HUES6 (cell line): ENCODE data around the gene NSMF.

ENCODE experiments used
- H3K27ac ChIP-seq: 2 replicates; pipeline ENCODE4 v1.7.0; 2013; ENCODE audit warnings: low read depth, mild to moderate bottlenecking, low read length, inconsistent platforms
- H3K27me3 ChIP-seq: 2 replicates; pipeline ENCODE4 v1.6.1; 2013; ENCODE audit warnings: low read length; ENCODE audit not compliant: control insufficient read depth, insufficient read depth
- H3K36me3 ChIP-seq: 2 replicates; pipeline ENCODE4 v1.6.1; 2013; ENCODE audit warnings: low read length; ENCODE audit not compliant: control insufficient read depth, insufficient read depth
- H3K4me1 ChIP-seq: 2 replicates; pipeline ENCODE4 v1.6.1; 2013; ENCODE audit warnings: low read length; ENCODE audit not compliant: control insufficient read depth, insufficient read depth
- H3K4me3 ChIP-seq: 2 replicates; pipeline ENCODE4 v1.5.1; 2013; ENCODE audit warnings: low read depth, low read length
- H3K9ac ChIP-seq: one replicate; pipeline ENCODE4 v1.6.1; 2013; ENCODE audit warnings: mild to moderate bottlenecking, low read length
- H3K9me3 ChIP-seq: 2 replicates; pipeline ENCODE4 v1.6.1; 2013; ENCODE audit warnings: low read depth, low read length; ENCODE audit not compliant: control insufficient read depth, insufficient read depth

The NSMF gene

GRCh38 chr9:137488906-137489305 lies 29.8 kb upstream of the NSMF start:
- no peaks in the 10 kb centered on the region for H3K9me3 ChIP-seq
- H3K4me1 ChIP-seq, result no peaks in the 10 kb centered on the region
- H3K36me3 ChIP-seq, result no peaks in the 10 kb centered on the region
- no peak overlapping the region for H3K27ac ChIP-seq
- H3K27me3 ChIP-seq, result no peaks in the 10 kb centered on the region
- no peak overlapping the region for H3K9ac ChIP-seq
- no peak overlapping the region for H3K4me3 ChIP-seq

DNA sequence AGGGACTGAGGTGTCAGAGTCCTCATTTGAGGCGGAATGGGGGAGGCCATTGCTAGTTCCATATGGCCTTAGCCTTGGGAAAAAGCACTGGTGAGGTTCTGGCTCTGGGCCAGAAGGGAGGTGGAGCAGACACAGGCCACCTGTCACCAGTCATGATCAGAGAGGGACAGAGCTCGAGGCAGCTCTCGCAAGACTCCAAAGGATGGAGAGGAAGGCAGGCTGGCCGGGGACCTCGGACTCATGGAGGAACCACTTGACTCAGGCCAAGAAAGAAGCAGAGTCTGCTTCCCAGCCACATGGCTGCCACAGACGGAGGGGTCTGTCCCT lies 29.2 kb upstream of the NSMF start:
- no peak overlapping the region for H3K9ac ChIP-seq
- no peak overlapping the region for H3K27ac ChIP-seq
- no peaks in the 10 kb centered on the region for H3K36me3 ChIP-seq
- no peaks in the 10 kb centered on the region for H3K9me3 ChIP-seq
- no peaks in the 10 kb centered on the region for H3K4me1 ChIP-seq
- H3K27me3 ChIP-seq, result no peaks in the 10 kb centered on the region
- H3K4me3 ChIP-seq, result no peak overlapping the region

- no peaks in the 10 kb centered on the region for H3K9me3 ChIP-seq
Observed at GRCh38 chr9:137487454-137488326, 28.6 kb upstream of the NSMF start.

GRCh38 chr9:137486545-137487453 lies 27.7 kb upstream of the NSMF start:
- Histone ChIP-seq H3K9ac (no peak overlapping the region), H3K27ac (no peak overlapping the region), H3K36me3 (no peaks in the 10 kb centered on the region), H3K9me3 (no peaks in the 10 kb centered on the region), H3K4me3 (no peak overlapping the region), H3K4me1 (no peaks in the 10 kb centered on the region), H3K27me3 (no peaks in the 10 kb centered on the region)

More at GRCh38 chr9:137487454-137488326, 28.6 kb upstream of the NSMF start:
- no peaks in the 10 kb centered on the region for H3K36me3 ChIP-seq
- H3K4me3 ChIP-seq, result no peak overlapping the region
- no peak overlapping the region for H3K27ac ChIP-seq
- H3K27me3 ChIP-seq, result no peaks in the 10 kb centered on the region
- H3K4me1 ChIP-seq, result no peaks in the 10 kb centered on the region
- H3K9ac ChIP-seq, result no peak overlapping the region

GRCh38 chr9:137486141-137486490 lies 27.0 kb upstream of the NSMF start:
- no peak overlapping the region for H3K4me3 ChIP-seq
- no peaks in the 10 kb centered on the region for H3K27me3 ChIP-seq
- H3K27ac ChIP-seq, result no peak overlapping the region
- H3K4me1 ChIP-seq, result no peaks in the 10 kb centered on the region
- no peak overlapping the region for H3K9ac ChIP-seq
- H3K9me3 ChIP-seq, result no peaks in the 10 kb centered on the region
- no peaks in the 10 kb centered on the region for H3K36me3 ChIP-seq

GRCh38 chr9:137485343-137486140 lies 26.4 kb upstream of the NSMF start:
- Histone ChIP-seq H3K36me3 (no peaks in the 10 kb centered on the region), H3K27ac (no peak overlapping the region), H3K27me3 (no peaks in the 10 kb centered on the region), H3K9ac (no peak overlapping the region), H3K4me1 (no peaks in the 10 kb centered on the region), H3K4me3 (no peak overlapping the region), H3K9me3 (no peaks in the 10 kb centered on the region)

- no peak overlapping the region for H3K27ac ChIP-seq
- H3K9ac ChIP-seq, result no peak overlapping the region
- H3K4me1 ChIP-seq, result no peaks in the 10 kb centered on the region
- no peaks in the 10 kb centered on the region for H3K27me3 ChIP-seq
- no peaks in the 10 kb centered on the region for H3K36me3 ChIP-seq
- no peak overlapping the region for H3K4me3 ChIP-seq
- no peaks in the 10 kb centered on the region for H3K9me3 ChIP-seq
Observed at GRCh38 chr9:137484551-137485315, 25.6 kb upstream of the NSMF start.

DNA sequence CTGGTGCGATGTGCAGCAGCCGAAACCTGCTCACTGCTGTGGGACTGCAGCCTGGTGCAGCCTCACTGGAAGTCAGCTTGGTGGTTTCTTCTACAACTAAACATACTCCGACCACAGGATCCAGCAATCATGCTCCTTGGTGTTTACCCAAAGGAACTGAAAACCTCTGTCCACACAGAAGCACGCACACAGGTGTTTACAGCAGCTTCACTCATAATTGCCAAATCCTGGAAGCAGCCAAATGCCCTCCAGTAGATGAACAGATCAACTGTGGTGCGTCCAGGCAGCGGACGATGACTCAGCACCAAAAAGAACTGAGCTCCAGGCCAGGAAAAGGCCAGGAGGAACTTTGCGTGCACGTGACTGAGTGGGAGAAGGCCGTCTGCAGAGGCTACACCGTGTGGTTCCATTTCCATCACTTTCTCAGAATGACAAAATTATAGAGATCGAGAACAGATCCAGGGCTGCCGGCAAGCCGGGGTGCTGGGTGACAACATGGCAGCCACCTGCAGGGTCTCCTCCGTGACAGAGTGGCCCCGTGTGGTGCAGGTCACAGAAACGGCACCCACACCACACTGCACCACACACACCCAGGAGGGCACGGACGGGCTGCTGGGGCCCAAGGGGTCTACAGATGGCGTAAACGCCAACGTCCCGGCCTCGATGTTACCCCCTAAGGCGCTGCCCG lies 23.1 kb upstream of the NSMF start:
- no peak overlapping the region for H3K27ac ChIP-seq
- no peaks in the 10 kb centered on the region for H3K9me3 ChIP-seq
- no peak overlapping the region for H3K9ac ChIP-seq
- H3K4me3 ChIP-seq, result no peak overlapping the region
- no peaks in the 10 kb centered on the region for H3K27me3 ChIP-seq
- no peaks in the 10 kb centered on the region for H3K36me3 ChIP-seq
- peaks cover 3% of the 10 kb centered on the region; the same call in 1 of the 2 replicates for H3K4me1 ChIP-seq

- Histone ChIP-seq H3K4me3 (no peak overlapping the region), H3K9ac (no peak overlapping the region), H3K27ac (no peak overlapping the region), H3K27me3 (no peaks in the 10 kb centered on the region), H3K36me3 (no peaks in the 10 kb centered on the region), H3K9me3 (peaks cover 3% of the 10 kb centered on the region), H3K4me1 (peaks cover 3% of the 10 kb centered on the region; the same call in 1 of the 2 replicates)
Observed at GRCh38 chr9:137480686-137481683, 21.9 kb upstream of the NSMF start.
